PC-9 (cell line): ENCODE measurements around the gene TMUB2.

ENCODE experiments used
- CTCF ChIP-seq: fragments of 200-600 bp; sonication (generic); conservative IDR thresholded peaks from 2 replicates; pipeline ENCODE4 v1.6.1; 2017; ENCODE audit warnings: mixed run types, antibody characterized with exemption, mild to moderate bottlenecking, moderate library complexity
- EZH2 ChIP-seq: fragments of 200-600 bp; sonication (generic); IDR thresholded peaks from 2 replicates; pipeline ENCODE4 v1.8.0; 2017; ENCODE audit warnings: antibody characterized with exemption, low read depth

GRCh38 chr17:44216694-44217093 lies 29.9 kb downstream of the TMUB2 start:
- TF ChIP-seq CTCF = no peak
- TF ChIP-seq EZH2 = no peak
